ENCODE results near the gene TH.

The TH gene

GRCh38 chr11:2208691-2209369 lies 37.2 kb upstream of the TH start:
- DNase-seq (ENCODE audit: low spot score), result no peak

GRCh38 chr11:2207773-2208621 lies 36.4 kb upstream of the TH start:
- no peak for DNase-seq (ENCODE audit: low spot score)

- DNase-seq (ENCODE audit: low spot score), result no peak
These were observed 35.6 kb upstream of the TH start for GRCh38 chr11:2207212-2207611.

- DNase-seq (ENCODE audit: low spot score), result no peak
These were observed 34.5 kb upstream of the TH start for GRCh38 chr11:2205981-2206690.

GRCh38 chr11:2205214-2205720 lies 33.7 kb upstream of the TH start:
- no peak for DNase-seq (ENCODE audit: low spot score)

GRCh38 chr11:2204361-2205213 lies 33.0 kb upstream of the TH start:
- DNase-seq (ENCODE audit: low spot score), result no peak

- no peak for DNase-seq (ENCODE audit: low spot score)
These were observed 32.0 kb upstream of the TH start for GRCh38 chr11:2203440-2204259.

GRCh38 chr11:2202900-2203439 lies 31.4 kb upstream of the TH start:
- DNase-seq (ENCODE audit: low spot score), result no peak

- DNase-seq (ENCODE audit: low spot score), result no peak
These were observed 30.7 kb upstream of the TH start for GRCh38 chr11:2202071-2202899.

GRCh38 chr11:2201542-2201941 lies 29.9 kb upstream of the TH start:
- no peak for DNase-seq (ENCODE audit: low spot score)

- no peak for DNase-seq (ENCODE audit: low spot score)
These were observed 29.4 kb upstream of the TH start for GRCh38 chr11:2200957-2201519.

GRCh38 chr11:2200536-2200935 lies 28.9 kb upstream of the TH start:
- DNase-seq (ENCODE audit: low spot score), result no peak

- DNase-seq (ENCODE audit: low spot score), result no peak
These were observed 28.1 kb upstream of the TH start for GRCh38 chr11:2199466-2200341.

- DNase-seq (ENCODE audit: low spot score), result no peak
These were observed 27.2 kb upstream of the TH start for GRCh38 chr11:2198621-2199365.

GRCh38 chr11:2197771-2198520 lies 26.3 kb upstream of the TH start:
- no peak for DNase-seq (ENCODE audit: low spot score)

- peak; percentile 58 for DNase-seq (ENCODE audit: low spot score)
These were observed 25.6 kb upstream of the TH start for GRCh38 chr11:2196970-2197770.
